GM10266 (cell line): ENCODE data around the gene SLCO4C1.

Source experiments
- DNase-seq: peaks from one replicate; pipeline ENCODE4 v3.0.0; 2012; ENCODE audit errors: extremely low spot score
- TF ChIP-seq, protein P1 (sequence below): IDR thresholded peaks from 2 replicates; pipeline ENCODE4 v1.5.1; 2012; ENCODE audit warnings: mild to moderate bottlenecking, low read depth; ENCODE audit not compliant: control insufficient read depth, insufficient read depth; ENCODE audit errors: missing control alignments

SLCO4C1 gene

DNA sequence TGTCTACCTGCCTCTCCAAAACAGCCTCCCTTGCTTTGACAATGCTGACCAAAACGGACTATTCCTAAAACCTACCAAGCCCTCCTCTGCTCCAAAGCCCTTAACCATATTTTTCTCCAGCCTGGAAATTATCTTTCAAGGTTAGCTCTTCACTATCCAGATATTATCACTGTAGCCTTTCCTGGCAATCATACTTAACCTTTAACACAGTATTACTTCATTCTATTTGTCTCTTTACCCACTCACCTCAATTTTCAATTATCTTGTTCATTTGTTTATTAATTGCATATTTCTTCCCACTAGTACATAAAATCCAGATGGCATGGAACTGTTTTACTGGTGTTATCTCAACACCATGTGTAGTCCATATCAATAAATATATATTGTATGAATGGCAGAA, 7.5 kb downstream of the SLCO4C1 start:
- TF ChIP-seq, protein P1, sequence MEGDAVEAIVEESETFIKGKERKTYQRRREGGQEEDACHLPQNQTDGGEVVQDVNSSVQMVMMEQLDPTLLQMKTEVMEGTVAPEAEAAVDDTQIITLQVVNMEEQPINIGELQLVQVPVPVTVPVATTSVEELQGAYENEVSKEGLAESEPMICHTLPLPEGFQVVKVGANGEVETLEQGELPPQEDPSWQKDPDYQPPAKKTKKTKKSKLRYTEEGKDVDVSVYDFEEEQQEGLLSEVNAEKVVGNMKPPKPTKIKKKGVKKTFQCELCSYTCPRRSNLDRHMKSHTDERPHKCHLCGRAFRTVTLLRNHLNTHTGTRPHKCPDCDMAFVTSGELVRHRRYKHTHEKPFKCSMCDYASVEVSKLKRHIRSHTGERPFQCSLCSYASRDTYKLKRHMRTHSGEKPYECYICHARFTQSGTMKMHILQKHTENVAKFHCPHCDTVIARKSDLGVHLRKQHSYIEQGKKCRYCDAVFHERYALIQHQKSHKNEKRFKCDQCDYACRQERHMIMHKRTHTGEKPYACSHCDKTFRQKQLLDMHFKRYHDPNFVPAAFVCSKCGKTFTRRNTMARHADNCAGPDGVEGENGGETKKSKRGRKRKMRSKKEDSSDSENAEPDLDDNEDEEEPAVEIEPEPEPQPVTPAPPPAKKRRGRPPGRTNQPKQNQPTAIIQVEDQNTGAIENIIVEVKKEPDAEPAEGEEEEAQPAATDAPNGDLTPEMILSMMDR: no peak
- DNase-seq: no peak

DNA sequence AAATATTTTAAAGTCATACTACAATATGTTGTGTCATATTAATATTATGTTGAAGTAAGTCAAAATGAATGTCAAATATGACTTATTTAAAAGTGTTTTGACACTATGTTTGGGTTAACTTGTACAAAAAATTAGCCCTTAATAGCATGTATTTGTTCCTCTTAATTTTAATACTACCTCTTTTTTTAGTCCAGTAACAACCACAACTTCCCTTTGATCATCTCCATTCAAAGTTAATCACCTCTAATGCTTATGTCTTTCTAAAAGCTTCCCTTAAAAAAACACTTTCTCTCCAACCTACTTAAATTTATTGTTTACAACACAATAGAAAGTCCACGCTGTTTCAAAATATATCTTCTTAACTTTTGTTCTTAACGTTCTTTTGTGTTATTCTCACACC, 9.6 kb downstream of the SLCO4C1 start:
- DNase-seq: no peak
- TF ChIP-seq, protein P1: no peak

DNA sequence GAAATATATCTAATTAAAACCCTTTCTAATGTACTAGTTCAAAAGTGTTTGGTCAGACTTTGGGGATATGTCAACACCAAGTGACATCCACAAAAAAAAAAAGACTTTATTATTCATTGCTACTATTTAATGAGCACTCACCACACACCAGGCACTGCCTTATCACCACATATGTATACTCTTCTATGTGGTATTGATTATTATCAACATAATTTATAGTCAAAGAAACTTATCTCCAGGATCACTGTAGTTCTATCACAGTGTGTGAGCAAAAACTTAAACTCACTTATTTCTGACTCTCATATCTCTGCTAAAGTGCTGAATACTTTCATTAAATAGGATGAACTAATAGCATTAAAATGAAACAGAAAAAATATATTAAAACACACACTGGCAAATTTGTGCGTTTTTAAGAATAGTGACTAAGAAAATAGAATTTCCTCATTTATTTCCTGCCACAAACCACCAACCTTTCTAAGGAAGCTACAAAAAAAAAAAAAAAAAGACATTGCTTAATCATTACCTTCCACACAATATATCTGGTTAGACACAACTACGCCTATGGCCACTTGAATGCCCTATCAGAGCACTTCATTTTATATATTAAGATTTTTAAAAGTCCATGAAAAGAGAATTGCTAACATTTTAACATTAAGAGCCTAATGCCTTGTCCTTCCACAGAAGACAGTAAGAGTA, 12.8 kb downstream of the SLCO4C1 start:
- TF ChIP-seq, protein P1: no peak
- no peak for DNase-seq

- no peak for DNase-seq
- TF ChIP-seq, protein P1: no peak
Measured at GRCh38 chr5:102279711-102280110, 16.4 kb downstream of the SLCO4C1 start.

DNA sequence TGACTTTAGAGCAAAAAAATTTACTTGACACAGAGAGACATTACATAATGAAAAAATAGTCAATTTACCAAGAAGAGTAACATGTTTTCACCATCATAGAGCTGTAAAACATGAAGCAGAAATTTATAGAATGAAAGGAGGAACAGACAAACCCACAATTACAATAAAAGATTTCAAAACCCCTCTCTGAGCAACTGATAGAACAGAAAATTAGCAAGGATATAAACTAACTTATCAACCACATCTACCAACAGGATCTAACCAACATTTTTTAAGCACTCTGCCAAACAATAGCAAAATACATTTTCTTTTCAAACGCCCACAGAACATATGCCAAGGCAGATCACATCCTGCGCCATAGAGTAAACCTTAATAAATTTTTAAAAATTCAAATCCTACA, 17.9 kb downstream of the SLCO4C1 start:
- TF ChIP-seq, protein P1: no peak
- DNase-seq: no peak

DNA sequence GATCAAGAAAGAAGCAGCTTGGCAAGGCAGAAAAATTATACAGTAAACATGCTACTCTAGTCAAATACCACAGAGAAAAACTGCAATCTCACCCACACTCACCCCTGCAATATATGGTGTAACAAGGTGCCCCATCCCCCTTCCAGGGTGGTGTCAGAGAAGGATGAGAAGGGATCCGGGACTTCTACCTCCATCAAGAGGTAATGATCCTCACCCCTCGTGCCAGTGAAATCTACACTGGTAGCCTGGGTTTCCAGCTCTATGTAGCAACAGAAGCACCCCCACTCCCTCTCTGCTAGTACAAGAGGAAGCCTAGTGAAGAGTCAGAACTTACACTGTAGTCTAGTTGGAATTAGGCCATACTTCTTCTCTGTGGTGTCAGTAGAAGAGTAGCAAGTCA, 18.9 kb downstream of the SLCO4C1 start:
- TF ChIP-seq, protein P1: no peak
- DNase-seq: no peak

GRCh38 chr5:102271759-102272158, 24.3 kb downstream of the SLCO4C1 start:
- DNase-seq: no peak
- TF ChIP-seq, protein P1: no peak
